ENCODE results near the gene OR8H2. TPM values are rescaled to one million over a fixed set of nuclear protein-coding genes. Genes with fewer than 3 reads are reported as not detected.
"Not testable (repeated sequence)": the region's sequence is repeated elsewhere in the genome, so short reads cannot be mapped to it uniquely, and the experiment has no call there.

Gene OR8H2
- total and polyA plus RNA-seq, 10 donors = 0.10 TPM; not detected in 9

GRCh38 chr11:56089697-56090096 is 13.8 kb upstream of the OR8H2 start:
- Histone ChIP-seq H3K9me3 (peaks cover 0 to 3% (median 0%) of the 10 kb centered on the region in 8 donors), H3K36me3 (no peaks in the 10 kb centered on the region), H3K27ac (no peak overlapping the region), H3K27me3 (replicated peaks in 1 of 7) (no peaks in the 10 kb centered on the region), H3K4me1 (no peaks in the 10 kb centered on the region), H3K4me3 (no peak overlapping the region)
- intact Hi-C loops (cut with DNase I; ENCODE audit: low total_unique reads) = no loop called here
- no peak for DNase-seq
- WGBS, 5 donors = 66 to 78% (median 76%) methylated on average over 3 of the region's 3 CpGs
- no peak for TF ChIP-seq POLR2A (IDR thresholded peaks at IDR 0.05)
- TF ChIP-seq POLR2AphosphoS5 (IDR thresholded peaks at IDR 0.05) = no peak
- no peak for TF ChIP-seq CTCF (IDR thresholded peaks at IDR 0.05 in 8 of 11, conservative IDR thresholded peaks at IDR 0.05 in 3 of 11)

- H3K36me3 ChIP-seq = no peaks in the 10 kb centered on the region
- 62 to 81% (median 67%) methylated on average over 3 of the region's 3 CpGs for WGBS, 5 donors
- intact Hi-C loops (cut with DNase I; ENCODE audit: low total_unique reads) = no loop called here
- H3K4me1 ChIP-seq = no peaks in the 10 kb centered on the region
- no peak within 1 kb of the TSS for H3K4me3 ChIP-seq
- TF ChIP-seq POLR2A (IDR thresholded peaks at IDR 0.05) (no peak), POLR2AphosphoS5 (IDR thresholded peaks at IDR 0.05) (no peak), CTCF (IDR thresholded peaks at IDR 0.05 in 8 of 11, conservative IDR thresholded peaks at IDR 0.05 in 3 of 11) (no peak)
- H3K27ac ChIP-seq = no peak within 1 kb of the TSS
- H3K9me3 ChIP-seq = peaks cover 0 to 4% (median 0%) of the 10 kb centered on the region in 8 donors
- DNase-seq = no peak
- no peaks in the 10 kb centered on the region for H3K27me3 ChIP-seq (replicated peaks in 1 of 7)
Observed at GRCh38 chr11:56093008-56093407, 10.5 kb upstream of the OR8H2 start, which contains the start of gene OR8I2. OR8I2 (plus strand) TSS chr11:56093308; CDS start chr11:56093308, 0 bp downstream.

- Histone ChIP-seq H3K9me3 (peaks cover 0 to 28% (median 8%) of the 10 kb centered on the region in 8 donors), H3K27ac (no peak within 1 kb of the TSS), H3K27me3 (replicated peaks in 1 of 7) (no peaks in the 10 kb centered on the region), H3K36me3 (no peaks in the 10 kb centered on the region), H3K4me1 (no peaks in the 10 kb centered on the region), H3K4me3 (no peak within 1 kb of the TSS)
- intact Hi-C loops (cut with DNase I; ENCODE audit: low total_unique reads) = no loop called here
- 73 to 94% (median 79%) methylated on average over 6 of the region's 6 CpGs for WGBS, 5 donors
- no peak for DNase-seq
- no peak for TF ChIP-seq POLR2A (IDR thresholded peaks at IDR 0.05)
- TF ChIP-seq POLR2AphosphoS5 (IDR thresholded peaks at IDR 0.05) = no peak
- TF ChIP-seq CTCF (IDR thresholded peaks at IDR 0.05 in 8 of 11, conservative IDR thresholded peaks at IDR 0.05 in 3 of 11) = no peak
Observed at GRCh38 chr11:56122073-56122472, 18.6 kb downstream of the OR8H2 start, which contains the start of gene OR8H3. OR8H3 (plus strand) TSS chr11:56122373; CDS start chr11:56122373, 0 bp downstream.

GRCh38 chr11:56140151-56140661 is 36.7 kb downstream of the OR8H2 start, which contains the start of gene OR8J3:
OR8J3 (minus strand) TSS chr11:56140201; CDS start chr11:56137718, 2,483 bp downstream.
- Histone ChIP-seq H3K27ac (no peak within 1 kb of the TSS), H3K4me3 (no peak within 1 kb of the TSS), H3K27me3 (replicated peaks in 1 of 7) (no peaks in the 10 kb centered on the region), H3K36me3 (no peaks in the 10 kb centered on the region), H3K4me1 (no peaks in the 10 kb centered on the region), H3K9me3 (peaks cover 0 to 23% (median 5%) of the 10 kb centered on the region in 8 donors)
- intact Hi-C loops (cut with DNase I; ENCODE audit: low total_unique reads) = no loop called here
- no peak for TF ChIP-seq POLR2AphosphoS5 (IDR thresholded peaks at IDR 0.05)
- TF ChIP-seq CTCF (IDR thresholded peaks at IDR 0.05 in 8 of 11, conservative IDR thresholded peaks at IDR 0.05 in 3 of 11) = no peak
- TF ChIP-seq POLR2A (IDR thresholded peaks at IDR 0.05) = no peak
- DNase-seq = no peak

- intact Hi-C loops (cut with DNase I; ENCODE audit: low total_unique reads); H3K27me3 ChIP-seq (replicated peaks in 1 of 7); DNase-seq; H3K36me3 ChIP-seq; H3K4me1 ChIP-seq; H3K4me3 ChIP-seq; H3K27ac ChIP-seq: not testable (repeated sequence)
- 91 to 97% (median 92%) methylated on average over 8 to 28 of the region's 30 CpGs for WGBS, 5 donors
- peaks cover 0 to 23% (median 14%) of the 10 kb centered on the region in 8 donors for H3K9me3 ChIP-seq
Observed at GRCh38 chr11:56143681-56144080, 40.2 kb downstream of the OR8H2 start.

Data from spleen (tissue), 11 donors.